Measurements from ENCODE around the gene TECR. TPM values are rescaled to one million over a fixed set of nuclear protein-coding genes. Genes with fewer than 3 reads are reported as not detected.

TECR gene
- total RNA-seq, 3 donors from 2014 or later (not counting 1 experiment from before 2014, with no cell fraction given): 123 to 158 (median 131) TPM

DNA sequence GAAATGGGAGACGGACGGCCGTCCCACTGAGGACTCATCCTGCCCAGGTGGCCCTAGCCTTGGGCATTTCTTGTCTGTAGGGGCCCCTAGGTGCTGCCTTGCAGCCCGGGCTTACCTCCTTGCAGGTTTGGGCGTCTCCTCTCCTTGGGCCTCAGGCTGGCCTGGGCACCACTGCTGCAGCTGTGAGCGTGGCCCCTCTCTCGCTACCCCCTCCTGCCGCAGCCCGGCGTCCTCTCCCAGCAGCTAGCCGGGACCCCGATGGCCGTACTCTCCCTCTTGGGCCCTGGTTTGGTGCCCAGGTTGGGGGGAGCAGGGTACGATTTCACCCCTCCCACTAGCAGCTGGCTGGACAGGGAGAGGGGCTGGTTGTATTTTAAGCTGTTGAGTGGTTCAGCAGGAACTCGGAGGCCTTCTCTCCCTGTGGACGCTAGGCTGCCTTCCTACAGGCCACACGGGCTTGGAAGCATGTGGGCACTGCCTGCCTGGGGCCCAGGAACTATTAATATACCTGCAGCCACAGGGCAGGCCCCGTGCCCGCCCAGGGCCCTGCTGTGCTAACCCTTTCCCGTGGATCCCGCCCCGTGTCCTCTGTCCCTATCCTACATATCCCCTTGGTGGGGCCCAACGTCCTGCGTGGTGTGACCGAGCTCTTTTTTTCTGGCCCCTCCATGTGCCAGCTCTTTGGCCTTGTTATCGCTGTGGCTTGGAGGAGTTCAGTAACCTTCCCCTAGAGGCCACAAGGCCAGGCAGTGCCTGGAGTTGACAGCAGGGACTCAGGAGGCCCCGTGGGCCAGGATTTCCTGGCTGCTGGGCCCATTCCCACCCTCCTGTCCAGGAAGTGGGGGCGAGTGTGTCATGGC is 30.8 kb downstream of the TECR start:
- H3K27ac Mint-ChIP-seq: peak overlapping the region; percentile 94 to 95
- Histone ChIP-seq H3K27me3 (ENCODE audit: control insufficient read depth, insufficient read depth, low read length) (no peaks in the 10 kb centered on the region), H3K4me1 (ENCODE audit: control insufficient read depth, insufficient read depth, low read length) (peaks cover 86% of the 10 kb centered on the region), H3K27ac (ENCODE audit: low read length) (peak overlapping the region; percentile 95), H3K4me3 (ENCODE audit: low read length) (no peak overlapping the region), H3K36me3 (ENCODE audit: control insufficient read depth, insufficient read depth, low read length) (peaks cover 12% of the 10 kb centered on the region), H3K9me3 (ENCODE audit: control insufficient read depth, insufficient read depth, low read length) (no peaks in the 10 kb centered on the region)
- WGBS (ENCODE audit: insufficient coverage): 75% methylated on average over 28 of the region's 28 CpGs
- peaks cover 32 to 62% of the 10 kb centered on the region in 2 donors for H3K4me1 Mint-ChIP-seq
- ATAC-seq (no peak), DNase-seq (no peak)
- TF ChIP-seq, protein P1, sequence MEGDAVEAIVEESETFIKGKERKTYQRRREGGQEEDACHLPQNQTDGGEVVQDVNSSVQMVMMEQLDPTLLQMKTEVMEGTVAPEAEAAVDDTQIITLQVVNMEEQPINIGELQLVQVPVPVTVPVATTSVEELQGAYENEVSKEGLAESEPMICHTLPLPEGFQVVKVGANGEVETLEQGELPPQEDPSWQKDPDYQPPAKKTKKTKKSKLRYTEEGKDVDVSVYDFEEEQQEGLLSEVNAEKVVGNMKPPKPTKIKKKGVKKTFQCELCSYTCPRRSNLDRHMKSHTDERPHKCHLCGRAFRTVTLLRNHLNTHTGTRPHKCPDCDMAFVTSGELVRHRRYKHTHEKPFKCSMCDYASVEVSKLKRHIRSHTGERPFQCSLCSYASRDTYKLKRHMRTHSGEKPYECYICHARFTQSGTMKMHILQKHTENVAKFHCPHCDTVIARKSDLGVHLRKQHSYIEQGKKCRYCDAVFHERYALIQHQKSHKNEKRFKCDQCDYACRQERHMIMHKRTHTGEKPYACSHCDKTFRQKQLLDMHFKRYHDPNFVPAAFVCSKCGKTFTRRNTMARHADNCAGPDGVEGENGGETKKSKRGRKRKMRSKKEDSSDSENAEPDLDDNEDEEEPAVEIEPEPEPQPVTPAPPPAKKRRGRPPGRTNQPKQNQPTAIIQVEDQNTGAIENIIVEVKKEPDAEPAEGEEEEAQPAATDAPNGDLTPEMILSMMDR (IDR thresholded peaks at IDR 0.05): no peak
- no peaks in the 10 kb centered on the region for H3K36me3 Mint-ChIP-seq
- intact Hi-C loops (cut with micrococcal nuclease): no loop called here
- no peaks in the 10 kb centered on the region for H3K27me3 Mint-ChIP-seq (ENCODE audit: low read depth in 2 of 2)
- H3K9me3 Mint-ChIP-seq: no peaks in the 10 kb centered on the region
- no peak overlapping the region for H3K4me3 Mint-ChIP-seq

DNA sequence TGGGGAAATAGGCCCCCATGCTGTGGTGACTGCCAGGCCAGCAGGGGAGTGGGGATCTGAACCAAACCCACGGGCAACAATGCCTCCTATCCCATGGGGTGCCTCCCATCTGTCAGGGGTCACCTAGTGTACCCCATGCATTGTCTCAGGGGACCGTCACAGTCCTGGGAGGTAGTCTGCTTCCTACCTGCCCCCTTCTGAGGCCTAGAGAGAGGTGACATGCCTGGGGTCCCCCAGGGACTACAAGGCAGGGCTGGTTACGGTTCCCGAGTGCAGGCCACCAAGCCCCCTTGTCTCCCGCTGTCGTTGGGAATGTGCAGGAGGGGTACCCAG is 31.3 kb downstream of the TECR start:
- Histone ChIP-seq H3K4me3 (ENCODE audit: low read length) (no peak overlapping the region), H3K27ac (ENCODE audit: low read length) (peak overlapping the region; percentile 95), H3K9me3 (ENCODE audit: control insufficient read depth, insufficient read depth, low read length) (no peaks in the 10 kb centered on the region), H3K4me1 (ENCODE audit: control insufficient read depth, insufficient read depth, low read length) (peaks cover 87% of the 10 kb centered on the region), H3K27me3 (ENCODE audit: control insufficient read depth, insufficient read depth, low read length) (no peaks in the 10 kb centered on the region), H3K36me3 (ENCODE audit: control insufficient read depth, insufficient read depth, low read length) (peaks cover 17% of the 10 kb centered on the region)
- DNase-seq (no peak), ATAC-seq (no peak)
- Mint-ChIP-seq H3K27ac (peak overlapping the region; percentile 94 to 95), H3K27me3 (ENCODE audit: low read depth in 2 of 2) (no peaks in the 10 kb centered on the region), H3K9me3 (no peaks in the 10 kb centered on the region), H3K4me1 (peaks cover 31 to 63% of the 10 kb centered on the region in 2 donors), H3K4me3 (no peak overlapping the region), H3K36me3 (no peaks in the 10 kb centered on the region)
- 78% methylated on average over 6 of the region's 6 CpGs for WGBS (ENCODE audit: insufficient coverage)
- TF ChIP-seq, protein P1 (IDR thresholded peaks at IDR 0.05): no peak
- intact Hi-C loops (cut with micrococcal nuclease): no loop called here

DNA sequence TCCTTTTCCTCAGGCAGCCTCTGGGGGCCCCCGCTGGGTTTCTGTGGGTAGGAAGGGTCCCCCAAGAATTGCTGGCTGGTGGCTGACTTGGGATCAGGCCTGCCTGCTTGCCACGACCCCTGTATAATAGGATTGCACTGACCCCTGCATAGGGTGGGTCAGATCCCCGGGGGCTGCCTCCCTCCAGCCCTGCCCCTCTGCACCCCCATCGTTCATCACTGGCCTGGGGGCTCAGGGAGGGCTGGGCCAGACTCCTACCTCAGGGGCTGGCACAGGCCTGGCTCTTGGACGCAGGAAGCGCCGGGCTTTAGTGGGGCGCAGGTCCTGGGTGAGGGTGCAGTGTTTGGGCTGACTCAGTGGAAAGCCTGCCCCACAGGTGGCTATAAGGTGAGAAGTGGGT is 31.9 kb downstream of the TECR start:
- peak overlapping the region; percentile 95 for H3K27ac ChIP-seq (ENCODE audit: low read length)
- ATAC-seq (no peak), DNase-seq (no peak)
- intact Hi-C loops (cut with micrococcal nuclease): no loop called here
- Mint-ChIP-seq H3K27ac (peak overlapping the region; percentile 94 to 95), H3K36me3 (no peaks in the 10 kb centered on the region), H3K9me3 (no peaks in the 10 kb centered on the region), H3K4me1 (peaks cover 26 to 63% of the 10 kb centered on the region in 2 donors), H3K27me3 (ENCODE audit: low read depth in 2 of 2) (no peaks in the 10 kb centered on the region), H3K4me3 (no peak overlapping the region)
- WGBS (ENCODE audit: insufficient coverage): 81% methylated on average over 8 of the region's 8 CpGs
- H3K4me3 ChIP-seq (ENCODE audit: low read length): no peak overlapping the region
- H3K27me3 ChIP-seq (ENCODE audit: control insufficient read depth, insufficient read depth, low read length): no peaks in the 10 kb centered on the region
- H3K4me1 ChIP-seq (ENCODE audit: control insufficient read depth, insufficient read depth, low read length): peaks cover 87% of the 10 kb centered on the region
- H3K36me3 ChIP-seq (ENCODE audit: control insufficient read depth, insufficient read depth, low read length): peaks cover 19% of the 10 kb centered on the region
- TF ChIP-seq, protein P1 (IDR thresholded peaks at IDR 0.05): no peak
- no peaks in the 10 kb centered on the region for H3K9me3 ChIP-seq (ENCODE audit: control insufficient read depth, insufficient read depth, low read length)

Data from natural killer cell (primary cell).